NCI-H2196 (cell line): ENCODE measurements around the gene C5AR2.
"Not testable (repeated sequence)": the region's sequence is repeated elsewhere in the genome, so short reads cannot be mapped to it uniquely, and the experiment has no call there.

ENCODE experiments used
- DNase-seq: peaks from one replicate; lab custom pipeline; 2025; ENCODE audit not compliant: unreplicated experiment; lab: John Stamatoyannopoulos, UW

C5AR2 gene

DNA sequence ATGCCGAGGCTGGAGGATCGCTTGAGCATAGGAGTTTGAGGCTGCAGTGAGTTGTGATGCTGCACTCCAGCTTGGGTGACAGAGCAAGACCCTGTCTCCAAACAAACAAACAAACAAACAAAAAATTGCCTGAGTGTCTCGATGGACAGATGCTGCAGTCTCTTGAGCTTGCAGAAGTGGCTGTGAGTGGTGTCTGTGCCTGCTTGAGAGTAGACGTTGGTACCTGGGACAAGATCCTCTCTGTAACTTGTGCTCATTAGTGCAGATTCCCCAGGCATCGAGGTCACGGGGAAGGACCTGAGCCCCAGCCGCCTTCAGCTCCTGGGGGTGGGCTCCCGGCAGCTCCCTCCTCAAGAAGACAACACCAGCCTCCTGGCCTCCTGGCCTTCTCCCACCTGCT is 8.6 kb upstream of the C5AR2 start:
- DNase-seq = no peak

DNA sequence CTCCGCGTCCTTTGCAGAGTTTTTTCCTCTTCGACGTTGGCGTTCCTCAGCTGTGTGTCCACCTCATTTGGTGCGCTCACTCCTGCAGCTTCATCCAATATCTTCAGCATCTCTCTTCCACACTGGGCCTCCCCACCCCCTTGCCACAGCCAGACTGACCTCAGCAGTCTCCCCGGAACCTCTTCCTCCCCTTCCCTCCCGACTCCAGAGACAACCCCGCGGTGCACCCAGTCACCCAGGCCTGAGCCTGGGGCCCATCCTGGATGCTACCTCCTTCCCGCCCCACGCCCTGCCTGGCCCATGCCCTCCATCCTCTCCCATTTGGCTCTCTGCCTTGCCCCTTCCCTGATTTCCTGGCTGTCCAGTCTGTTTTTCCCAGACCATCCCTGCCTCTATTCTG is 8.1 kb upstream of the C5AR2 start:
- DNase-seq = no peak

DNA sequence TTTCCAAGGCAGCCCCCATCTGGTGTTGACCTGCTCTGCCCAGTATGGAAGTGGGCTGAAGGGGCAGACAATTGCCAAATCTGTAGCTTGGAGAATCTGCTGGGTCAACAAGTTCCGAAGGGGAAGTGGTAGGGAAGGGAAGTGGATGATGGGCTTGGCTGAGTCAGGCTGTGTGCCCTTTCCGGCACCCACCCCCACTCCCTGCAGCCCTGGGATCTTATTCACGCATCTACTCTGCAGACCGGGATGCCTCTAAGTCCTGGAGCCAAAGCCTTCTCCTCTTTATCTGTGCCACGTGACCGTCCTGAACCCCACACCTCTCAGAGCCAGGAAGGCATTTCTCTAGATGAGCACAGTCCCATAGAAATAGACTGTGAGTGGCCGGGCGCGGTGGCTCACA is 7.5 kb upstream of the C5AR2 start:
- no peak for DNase-seq

DNA sequence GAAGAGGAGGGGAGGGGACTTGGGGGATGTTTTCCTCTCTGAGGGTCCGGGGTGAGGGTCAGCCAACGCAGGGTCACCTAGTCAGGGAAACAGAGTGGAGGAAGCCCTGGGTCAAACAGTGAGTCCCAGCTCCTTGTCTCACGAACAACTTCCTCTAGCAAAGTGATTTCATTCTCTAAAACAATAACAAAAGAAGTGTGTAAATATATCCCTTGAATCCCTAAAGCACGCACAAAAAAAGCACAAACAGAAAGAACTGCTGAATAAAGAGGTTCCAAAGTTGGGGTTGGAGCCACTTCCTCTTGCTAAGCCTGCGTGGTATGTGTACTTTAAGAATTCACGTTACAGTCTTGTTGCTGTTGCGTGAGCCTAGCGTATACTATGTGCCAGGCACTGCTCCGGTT is 1.5 kb upstream of the C5AR2 start:
- DNase-seq = no peak

DNA sequence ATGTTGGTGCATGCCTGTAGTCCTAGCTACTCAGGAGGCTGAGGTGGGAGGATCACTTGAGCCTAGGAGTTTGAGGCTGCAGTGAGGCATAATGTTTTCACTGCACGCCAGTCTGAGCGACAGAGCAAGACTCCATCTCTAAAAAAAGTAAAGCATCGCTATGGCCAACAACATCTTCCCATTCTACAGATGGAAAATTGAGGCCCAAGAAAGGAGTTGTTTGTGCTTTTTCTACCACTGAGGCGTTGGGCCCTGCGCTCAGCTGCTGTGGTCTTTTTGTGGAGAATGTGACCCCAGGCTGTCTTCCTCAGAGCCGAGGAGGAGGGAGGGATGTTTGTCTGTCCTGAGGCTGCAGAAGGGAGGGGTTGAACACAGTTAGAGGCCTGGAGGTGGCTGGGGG is 485 bp upstream of the C5AR2 start:
- no peak for DNase-seq

DNA sequence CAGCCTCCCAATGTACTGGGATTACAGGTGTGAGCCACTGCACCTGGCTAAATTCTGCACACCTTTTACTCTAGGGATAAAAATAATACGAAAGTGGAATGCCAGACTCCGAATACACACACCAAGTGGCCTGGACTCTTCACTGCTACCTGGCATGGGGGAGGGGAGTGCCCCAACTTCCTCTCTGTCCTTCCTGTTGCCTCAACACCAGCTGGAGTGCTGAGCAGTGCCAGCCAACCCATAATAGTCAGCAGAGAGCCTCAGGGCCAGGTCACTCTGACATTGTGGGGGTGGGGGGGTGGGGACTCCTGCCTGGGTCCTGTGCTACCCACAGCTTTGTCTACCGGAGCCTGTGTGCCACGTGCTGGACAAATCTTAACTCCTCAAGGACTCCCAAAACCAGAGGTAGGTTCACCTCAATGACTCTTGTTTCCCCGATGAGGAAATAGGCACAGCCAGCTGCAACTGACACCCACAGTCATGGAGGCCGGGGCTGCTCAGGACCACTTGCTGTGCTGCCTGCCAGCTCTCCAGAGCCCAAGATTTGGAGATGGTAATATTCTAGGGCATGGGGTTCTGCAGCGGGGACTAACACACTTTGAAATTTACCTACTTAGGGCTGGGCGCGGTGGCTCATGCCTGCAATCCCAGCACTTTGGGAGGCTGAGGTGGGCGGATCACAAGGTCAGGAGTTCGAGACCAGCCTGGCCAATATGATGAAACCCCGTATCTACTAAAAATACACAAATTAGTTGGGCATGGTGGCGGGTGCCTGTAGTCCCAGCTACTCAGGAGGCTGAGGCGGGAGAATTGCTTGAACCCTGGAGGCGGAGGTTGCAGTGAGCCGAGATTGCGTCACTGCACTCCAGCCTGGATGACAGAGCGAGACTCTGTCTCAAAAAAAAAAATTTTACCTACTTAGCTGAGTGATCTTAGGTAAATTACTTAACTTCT is 5.1 kb downstream of the C5AR2 start:
- peak; percentile 73 for DNase-seq

DNA sequence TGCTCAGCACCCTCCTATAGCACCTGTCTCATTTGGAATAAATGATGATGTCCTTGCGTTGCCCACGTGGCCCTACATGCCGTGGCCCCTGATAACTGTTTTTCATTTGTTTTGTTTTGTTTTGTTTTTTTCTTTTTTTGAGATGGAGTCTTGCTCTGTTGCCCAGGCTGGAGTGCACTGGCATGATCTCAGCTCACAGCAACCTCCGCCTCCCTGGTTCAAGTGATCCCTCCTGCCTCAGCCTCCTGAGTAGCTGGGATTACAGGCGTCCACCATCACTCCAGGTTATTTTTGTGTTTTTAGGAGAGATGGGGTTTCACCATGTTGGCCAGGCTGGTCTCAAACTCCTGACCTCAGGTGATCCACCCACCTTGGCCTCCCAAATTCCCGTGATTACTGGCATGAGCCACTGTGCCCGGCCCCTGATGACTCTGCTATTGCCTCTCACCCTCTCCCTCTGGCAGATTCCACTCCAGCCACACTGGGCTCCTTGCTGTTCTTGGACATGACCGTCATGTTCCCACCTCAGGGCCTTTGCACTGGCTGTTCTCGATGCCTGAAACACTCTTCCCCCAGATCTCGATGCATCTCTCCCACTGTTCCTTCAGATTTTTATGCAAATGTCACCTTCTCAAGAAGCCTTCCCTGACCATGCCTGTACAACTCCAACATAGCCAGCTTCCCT is 7.4 kb downstream of the C5AR2 start:
- DNase-seq = no peak

DNA sequence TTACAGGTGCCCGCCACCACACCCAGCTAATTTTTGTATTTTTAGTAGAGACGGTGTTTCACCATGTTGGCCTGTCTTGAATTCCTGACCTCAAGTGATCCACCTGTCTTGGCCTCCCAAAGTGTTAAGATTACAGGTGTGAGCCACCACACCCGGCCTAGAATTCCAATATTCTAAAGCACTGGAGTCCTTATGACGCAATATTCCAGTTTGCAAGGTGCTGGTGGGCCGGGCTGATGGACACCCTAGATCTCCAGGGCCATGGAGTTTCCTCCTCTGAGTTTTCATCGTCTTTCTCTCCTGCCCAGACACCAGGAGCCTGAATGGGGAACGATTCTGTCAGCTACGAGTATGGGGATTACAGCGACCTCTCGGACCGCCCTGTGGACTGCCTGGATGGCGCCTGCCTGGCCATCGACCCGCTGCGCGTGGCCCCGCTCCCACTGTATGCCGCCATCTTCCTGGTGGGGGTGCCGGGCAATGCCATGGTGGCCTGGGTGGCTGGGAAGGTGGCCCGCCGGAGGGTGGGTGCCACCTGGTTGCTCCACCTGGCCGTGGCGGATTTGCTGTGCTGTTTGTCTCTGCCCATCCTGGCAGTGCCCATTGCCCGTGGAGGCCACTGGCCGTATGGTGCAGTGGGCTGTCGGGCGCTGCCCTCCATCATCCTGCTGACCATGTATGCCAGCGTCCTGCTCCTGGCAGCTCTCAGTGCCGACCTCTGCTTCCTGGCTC is 8.7 kb downstream of the C5AR2 start:
- no peak for DNase-seq

DNA sequence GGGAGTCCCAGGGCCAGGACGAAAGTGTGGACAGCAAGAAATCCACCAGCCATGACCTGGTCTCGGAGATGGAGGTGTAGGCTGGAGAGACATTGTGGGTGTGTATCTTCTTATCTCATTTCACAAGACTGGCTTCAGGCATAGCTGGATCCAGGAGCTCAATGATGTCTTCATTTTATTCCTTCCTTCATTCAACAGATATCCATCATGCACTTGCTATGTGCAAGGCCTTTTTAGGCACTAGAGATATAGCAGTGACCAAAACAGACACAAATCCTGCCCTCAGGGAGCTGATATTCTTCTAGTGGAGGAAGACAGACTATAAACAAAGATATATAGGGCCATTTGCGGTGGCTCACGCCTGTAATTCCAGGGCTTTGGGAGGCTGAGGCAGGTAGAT is 9.8 kb downstream of the C5AR2 start:
- DNase-seq = no peak

DNA sequence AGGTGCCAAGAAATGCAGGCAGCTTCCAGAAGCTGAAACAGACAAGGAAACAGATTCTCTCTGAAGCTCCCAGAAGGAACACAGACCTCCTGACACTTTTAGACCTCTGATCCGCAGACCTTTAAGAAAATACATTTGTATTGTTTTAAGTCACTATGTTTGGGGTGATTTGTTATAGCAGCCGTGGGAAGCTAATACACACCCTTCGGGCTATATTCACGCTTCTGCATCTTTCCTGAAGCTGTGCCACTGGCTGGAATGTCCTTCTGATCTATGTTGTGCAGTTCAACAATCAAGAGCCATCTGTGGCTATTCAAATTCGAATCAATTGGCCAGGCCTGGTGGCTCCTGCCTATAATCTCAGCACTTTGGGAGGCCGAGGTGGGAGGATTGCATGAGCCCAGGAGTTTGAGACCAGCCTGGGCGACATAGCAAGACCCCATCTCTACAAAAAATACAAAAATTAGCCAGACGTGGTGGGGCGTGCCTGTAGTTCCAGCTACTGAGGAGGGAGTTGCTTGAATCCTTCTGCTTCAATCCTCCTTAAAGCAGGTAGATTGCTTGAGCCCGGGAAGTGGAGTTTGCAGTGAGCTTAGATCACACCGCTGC is 11.3 kb downstream of the C5AR2 start:
- no peak for DNase-seq

DNA sequence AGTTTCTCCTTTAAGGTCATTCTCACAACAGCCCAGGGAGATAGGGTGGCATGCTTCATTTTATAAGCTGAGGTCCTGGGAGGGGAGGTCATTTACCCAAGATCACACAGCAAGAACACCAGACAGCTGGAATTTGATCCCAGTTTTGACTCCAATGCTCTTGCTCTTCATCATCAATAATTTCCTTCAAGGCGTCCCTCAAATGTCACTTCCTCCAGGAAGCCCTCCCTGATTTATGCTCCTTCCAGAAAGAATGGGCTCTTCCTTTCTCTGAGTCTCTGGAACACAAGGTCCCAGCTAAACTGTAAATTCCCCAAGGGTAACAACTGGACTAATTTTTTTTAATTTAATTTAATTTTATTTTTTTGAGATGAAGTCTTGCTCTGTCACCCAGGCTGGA is 12.4 kb downstream of the C5AR2 start:
- no peak for DNase-seq

DNA sequence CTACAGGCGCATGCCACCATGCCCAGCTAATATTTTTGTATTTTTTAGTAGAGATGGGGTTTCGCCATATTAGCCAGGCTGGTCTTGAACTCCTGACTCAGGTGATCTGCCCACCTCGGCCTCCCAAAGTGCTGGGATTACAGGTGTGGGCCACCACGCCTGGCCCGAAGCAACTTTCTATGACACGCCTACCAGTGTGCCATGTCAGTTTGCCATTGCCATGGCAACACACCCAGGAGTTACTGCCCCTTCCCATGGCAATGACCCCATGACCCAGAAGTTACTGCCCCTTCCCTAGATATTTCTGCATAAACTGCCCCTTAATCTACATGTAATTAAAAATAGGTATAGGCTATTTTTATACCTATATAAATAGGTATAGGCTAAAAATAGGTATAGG is 14.0 kb downstream of the C5AR2 start:
- not testable (repeated sequence) for DNase-seq

DNA sequence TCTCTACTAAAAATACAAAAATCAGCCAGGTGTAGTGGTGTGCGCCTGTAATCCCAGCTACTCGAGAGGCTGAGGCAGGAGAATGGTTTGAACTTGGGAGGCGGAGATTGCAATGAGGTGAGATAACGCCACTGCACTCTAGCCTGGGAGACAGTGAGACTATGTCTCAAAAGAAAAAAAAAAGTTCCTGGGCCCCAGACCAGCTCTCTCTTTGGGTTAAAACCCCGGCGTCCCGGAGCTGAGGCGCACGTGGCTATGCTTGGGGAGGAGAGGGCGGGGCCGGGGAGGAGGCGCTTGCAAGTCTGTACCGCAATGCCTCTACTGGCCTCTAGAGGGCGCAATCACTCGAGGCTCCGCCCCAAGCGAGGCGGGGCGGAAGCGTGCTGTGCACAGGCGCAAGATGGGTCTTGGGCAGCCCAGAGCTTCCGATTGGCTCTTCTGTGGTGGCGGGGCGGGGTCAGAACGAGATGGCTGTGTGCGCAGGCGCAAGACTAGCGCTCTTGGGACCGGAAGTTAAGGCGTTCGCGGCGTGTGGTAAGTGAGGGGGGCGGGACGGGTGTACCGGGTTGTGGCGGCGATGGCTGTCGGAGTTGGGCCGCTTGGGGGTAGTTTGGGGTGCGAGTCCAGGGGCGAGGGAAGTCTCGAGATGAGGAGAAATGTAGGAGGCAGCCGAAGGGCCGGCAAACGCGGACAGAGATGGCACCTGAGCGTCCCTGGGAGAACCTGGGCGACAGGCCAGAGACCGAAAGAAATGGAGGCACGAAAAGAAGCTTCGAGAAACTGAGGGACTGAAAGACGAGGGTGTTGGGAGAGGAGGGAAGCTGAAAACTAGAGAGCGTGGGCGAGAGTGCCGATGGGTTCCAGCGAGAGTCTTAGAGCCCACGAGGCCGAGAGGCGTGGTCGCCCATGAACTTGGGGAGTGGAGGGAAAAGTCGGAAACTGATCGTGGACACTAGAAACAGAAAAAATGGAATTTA is 17.1 kb downstream of the C5AR2 start, which contains the start of gene DHX34:
TSS of gene DHX34 (plus strand) at position 497 of the 977 bp plus-strand sequence. CDS start 3,716 bp downstream, outside the sequence.
- peak; percentile 98 for DNase-seq

DNA sequence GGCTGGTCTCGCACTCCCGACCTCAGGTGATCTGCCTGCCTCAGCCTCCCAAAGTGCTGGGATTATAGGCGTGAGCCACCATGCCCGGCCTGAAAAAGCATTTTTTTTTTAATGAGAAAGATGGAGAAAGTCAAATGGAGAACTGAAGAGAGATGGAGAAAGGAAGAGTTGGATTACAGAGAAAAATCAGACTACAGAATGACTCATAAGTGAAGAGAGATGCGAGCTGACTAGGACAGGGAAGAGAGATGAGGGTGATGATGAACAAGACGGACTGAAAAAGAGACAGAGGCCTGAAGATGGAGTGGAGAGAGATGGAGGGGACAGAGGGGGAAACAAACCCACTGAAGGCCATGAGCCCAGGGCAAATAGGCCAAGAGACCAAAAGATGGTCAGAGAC is 18.7 kb downstream of the C5AR2 start:
- DNase-seq = no peak

DNA sequence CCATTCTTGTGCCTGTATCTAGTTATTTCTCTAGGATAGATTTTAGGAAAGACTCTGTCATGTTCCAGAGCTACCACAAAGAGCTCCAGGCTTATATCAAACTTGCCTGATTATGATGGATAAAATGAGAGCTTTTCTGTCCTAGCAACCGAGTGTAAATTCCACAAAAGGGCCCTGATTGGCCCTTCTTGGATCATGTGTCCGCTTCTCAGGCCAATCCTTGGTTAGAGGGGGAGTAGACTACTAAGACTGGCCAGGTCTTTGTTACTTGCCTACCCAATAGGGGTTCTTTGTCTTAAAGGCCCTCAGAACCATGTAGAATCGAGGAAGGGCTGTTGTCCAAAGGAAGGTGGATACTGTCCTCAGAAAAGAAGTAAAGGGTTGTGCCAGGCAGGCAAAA is 19.6 kb downstream of the C5AR2 start:
- peak; percentile 54 for DNase-seq

DNA sequence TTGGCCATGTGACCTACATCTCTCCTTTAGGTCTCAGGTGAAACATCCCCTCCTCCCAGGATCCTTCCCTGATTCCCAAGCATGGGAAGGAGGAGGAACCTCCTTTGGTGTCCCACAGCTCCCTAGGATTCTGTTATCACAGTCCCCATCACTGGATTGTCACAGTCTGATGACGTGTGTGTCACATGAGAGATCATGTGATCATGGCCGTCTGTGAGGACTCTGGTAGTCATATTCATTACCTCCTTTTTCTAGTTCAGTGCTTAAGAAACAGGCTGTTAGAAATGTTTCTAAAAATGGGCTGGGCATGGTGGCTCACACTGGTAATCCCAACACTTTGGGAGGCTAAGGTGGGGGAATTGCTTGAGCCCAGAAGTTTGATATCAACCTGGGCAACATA is 20.1 kb downstream of the C5AR2 start:
- no peak for DNase-seq

DNA sequence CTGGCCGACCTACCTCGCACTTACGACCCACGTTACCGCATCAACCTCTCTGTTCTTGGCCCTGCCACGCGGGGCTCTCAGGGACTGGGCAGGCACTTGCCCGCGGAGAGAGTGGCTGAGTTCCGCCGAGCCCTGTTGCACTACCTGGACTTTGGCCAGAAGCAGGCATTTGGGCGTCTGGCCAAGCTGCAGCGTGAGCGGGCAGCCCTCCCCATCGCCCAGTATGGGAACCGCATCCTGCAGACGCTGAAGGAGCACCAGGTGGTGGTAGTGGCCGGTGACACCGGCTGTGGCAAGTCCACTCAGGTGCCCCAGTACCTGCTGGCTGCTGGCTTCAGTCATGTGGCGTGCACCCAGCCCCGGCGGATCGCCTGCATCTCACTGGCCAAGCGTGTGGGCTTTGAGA is 21.3 kb downstream of the C5AR2 start:
- peak; percentile 92 for DNase-seq

DNA sequence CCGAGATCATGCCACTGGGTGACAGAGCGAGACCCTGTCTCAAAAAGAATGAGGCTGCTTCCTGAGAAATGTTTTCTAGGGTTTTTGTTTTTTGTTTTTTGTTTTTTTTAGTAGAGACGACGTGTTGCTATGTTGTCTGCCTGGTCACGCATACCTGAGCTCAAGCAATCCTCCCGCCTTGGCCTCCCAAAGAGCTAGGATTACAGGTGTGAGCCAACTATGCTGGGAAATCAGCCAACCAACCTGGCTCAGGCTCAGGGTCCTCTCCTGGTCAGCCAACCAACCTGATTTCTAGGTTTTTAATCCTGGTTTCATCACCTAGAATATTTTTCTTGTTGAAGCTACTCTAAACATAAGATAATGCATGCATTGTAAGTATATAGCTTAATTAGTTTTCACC is 24.9 kb downstream of the C5AR2 start:
- peak; percentile 72 for DNase-seq

DNA sequence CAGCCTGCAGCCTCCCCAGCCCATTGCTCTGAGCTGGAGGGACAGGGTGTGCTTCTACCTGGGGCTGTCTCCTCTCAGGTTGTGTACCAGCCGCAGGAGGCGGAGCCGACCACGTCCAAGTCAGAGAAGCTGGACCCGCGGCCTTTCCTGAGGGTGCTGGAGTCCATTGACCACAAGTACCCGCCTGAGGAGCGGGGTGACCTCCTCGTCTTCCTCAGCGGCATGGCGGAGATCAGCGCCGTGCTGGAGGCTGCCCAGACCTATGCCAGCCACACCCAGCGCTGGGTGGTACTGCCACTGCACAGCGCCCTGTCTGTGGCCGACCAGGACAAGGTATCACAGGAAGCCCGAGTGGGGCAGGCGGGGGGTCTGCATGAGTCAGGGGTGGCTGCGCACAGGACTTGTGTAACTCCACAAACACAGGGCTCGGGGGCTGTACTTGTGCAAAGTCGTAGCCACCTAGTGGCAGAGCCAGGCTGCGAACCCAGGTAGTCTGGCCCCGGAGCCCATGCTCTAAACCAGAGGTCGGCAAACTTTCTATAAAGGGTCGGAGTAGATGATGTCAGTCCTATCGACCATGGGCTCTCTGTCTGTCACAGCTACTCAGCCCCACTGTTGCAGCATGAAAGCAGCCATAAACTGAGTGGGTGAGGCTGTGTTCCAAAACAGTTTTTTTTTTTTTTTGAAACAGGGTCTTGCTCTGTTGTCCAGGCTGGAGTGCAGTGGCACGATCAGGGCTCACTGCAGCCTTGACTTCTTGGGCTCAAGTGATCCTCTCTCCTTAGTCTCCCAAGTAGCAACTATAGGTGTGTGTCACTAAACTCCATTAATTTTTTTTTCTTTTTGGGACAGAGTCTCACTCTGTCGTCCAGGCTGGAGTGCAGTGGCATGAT is 26.1 kb downstream of the C5AR2 start:
- no peak for DNase-seq
